ENCODE data around the gene ARSA.
A peak's percentile ranks its signal among the peaks of the same experiment; 100 is the strongest.
"Not testable (repeated sequence)": the region's sequence is repeated elsewhere in the genome, so short reads cannot be mapped to it uniquely, and the experiment has no call there.

Gene ARSA

GRCh38 chr22:50653256-50653655, 25.3 kb upstream of the ARSA start:
- H3K36me3 ChIP-seq (ENCODE audit: insufficient read depth, low read length), result no peaks in the 10 kb centered on the region; the same call in 1 of the 2 replicates
- no peaks in the 10 kb centered on the region for H3F3A ChIP-seq (ENCODE audit: insufficient read depth, low read length)
- no peak overlapping the region for H3K4me3 ChIP-seq (ENCODE audit: low read depth, low read length, poor library complexity, severe bottlenecking)
- no peak overlapping the region for H2AFZ ChIP-seq (ENCODE audit: low read length)
- no peaks in the 10 kb centered on the region for H4K20me1 ChIP-seq (ENCODE audit: insufficient read depth, low read length)
- H3K9me2 ChIP-seq (ENCODE audit: low read depth, low read length), result no peaks in the 10 kb centered on the region
- TF ChIP-seq EZH2 (IDR thresholded peaks at IDR 0.05; ENCODE audit: borderline replicate concordance, low read length) (no peak), CTCF (IDR thresholded peaks at IDR 0.05; ENCODE audit: low read length) (no peak)
- H3K79me2 ChIP-seq (ENCODE audit: insufficient read depth, low read length), result no peaks in the 10 kb centered on the region
- no peak overlapping the region for H3K9ac ChIP-seq (ENCODE audit: low read length)
- H3K27me3 ChIP-seq (ENCODE audit: insufficient read depth, low read length), result peaks cover 12% of the 10 kb centered on the region; the same call in 1 of the 2 replicates
- no peak overlapping the region for H3K27ac ChIP-seq (ENCODE audit: low read depth, low read length, poor library complexity, severe bottlenecking)
- no peaks in the 10 kb centered on the region for H3K4me1 ChIP-seq (ENCODE audit: insufficient read depth, low read length, severe bottlenecking)
- no peak overlapping the region for H3K4me2 ChIP-seq (ENCODE audit: low read length)
- peaks cover 7% of the 10 kb centered on the region for H3K9me3 ChIP-seq (ENCODE audit: low read length)

- H3K27me3 ChIP-seq (ENCODE audit: insufficient read depth, low read length); H3K9ac ChIP-seq (ENCODE audit: low read length); H3K79me2 ChIP-seq (ENCODE audit: insufficient read depth, low read length); H4K20me1 ChIP-seq (ENCODE audit: insufficient read depth, low read length); H3K9me3 ChIP-seq (ENCODE audit: low read length); H3K36me3 ChIP-seq (ENCODE audit: insufficient read depth, low read length); H3K27ac ChIP-seq (ENCODE audit: low read depth, low read length, poor library complexity, severe bottlenecking); H3K4me3 ChIP-seq (ENCODE audit: low read depth, low read length, poor library complexity, severe bottlenecking); H2AFZ ChIP-seq (ENCODE audit: low read length); H3K4me2 ChIP-seq (ENCODE audit: low read length); H3K9me2 ChIP-seq (ENCODE audit: low read depth, low read length); H3K4me1 ChIP-seq (ENCODE audit: insufficient read depth, low read length, severe bottlenecking); H3F3A ChIP-seq (ENCODE audit: insufficient read depth, low read length): not testable (repeated sequence)
Observed at GRCh38 chr22:50643821-50644101, 15.8 kb upstream of the ARSA start.

GRCh38 chr22:50643021-50643820, 15.3 kb upstream of the ARSA start:
- H3K36me3 ChIP-seq (ENCODE audit: insufficient read depth, low read length); H3F3A ChIP-seq (ENCODE audit: insufficient read depth, low read length); H3K4me3 ChIP-seq (ENCODE audit: low read depth, low read length, poor library complexity, severe bottlenecking); H3K4me1 ChIP-seq (ENCODE audit: insufficient read depth, low read length, severe bottlenecking); H3K9ac ChIP-seq (ENCODE audit: low read length); H3K9me3 ChIP-seq (ENCODE audit: low read length); H3K27me3 ChIP-seq (ENCODE audit: insufficient read depth, low read length); H2AFZ ChIP-seq (ENCODE audit: low read length); H4K20me1 ChIP-seq (ENCODE audit: insufficient read depth, low read length); H3K79me2 ChIP-seq (ENCODE audit: insufficient read depth, low read length); H3K9me2 ChIP-seq (ENCODE audit: low read depth, low read length); H3K4me2 ChIP-seq (ENCODE audit: low read length); H3K27ac ChIP-seq (ENCODE audit: low read depth, low read length, poor library complexity, severe bottlenecking): not testable (repeated sequence)

- H3K27me3 ChIP-seq (ENCODE audit: insufficient read depth, low read length), result peaks cover 4% of the 10 kb centered on the region; the same call in 1 of the 2 replicates
- no peaks in the 10 kb centered on the region for H3K9me2 ChIP-seq (ENCODE audit: low read depth, low read length)
- no peaks in the 10 kb centered on the region for H3F3A ChIP-seq (ENCODE audit: insufficient read depth, low read length)
- TF ChIP-seq CTCF (IDR thresholded peaks at IDR 0.05; ENCODE audit: low read length) (peak; percentile 27; the same call in 1 of the 2 replicates), EZH2 (IDR thresholded peaks at IDR 0.05; ENCODE audit: borderline replicate concordance, low read length) (no peak)
- H4K20me1 ChIP-seq (ENCODE audit: insufficient read depth, low read length), result no peaks in the 10 kb centered on the region
- no peak overlapping the region for H3K4me3 ChIP-seq (ENCODE audit: low read depth, low read length, poor library complexity, severe bottlenecking)
- H3K36me3 ChIP-seq (ENCODE audit: insufficient read depth, low read length), result no peaks in the 10 kb centered on the region
- H3K27ac ChIP-seq (ENCODE audit: low read depth, low read length, poor library complexity, severe bottlenecking), result no peak overlapping the region
- H3K4me2 ChIP-seq (ENCODE audit: low read length), result no peak overlapping the region
- H3K79me2 ChIP-seq (ENCODE audit: insufficient read depth, low read length), result no peaks in the 10 kb centered on the region
- no peak overlapping the region for H2AFZ ChIP-seq (ENCODE audit: low read length)
- H3K4me1 ChIP-seq (ENCODE audit: insufficient read depth, low read length, severe bottlenecking), result no peaks in the 10 kb centered on the region
- no peak overlapping the region for H3K9ac ChIP-seq (ENCODE audit: low read length)
- 0 out of 2 replicates have a peak, but pooled peaks cover 4% of the 10 kb centered on the region for H3K9me3 ChIP-seq (ENCODE audit: low read length)
Observed at GRCh38 chr22:50641696-50642607, 14.0 kb upstream of the ARSA start.

Measured in OCI-LY1 (cell line).